ENCODE results near the gene ARHGAP33. TPM values are rescaled to one million over a fixed set of nuclear protein-coding genes. Genes with fewer than 3 reads are reported as not detected.
A peak's percentile ranks its signal among the peaks of the same experiment; 100 is the strongest.

ARHGAP33 gene
- 2.2 and 2.4 TPM in 2 replicates for total RNA-seq

- no peaks in the 10 kb centered on the region for H3K36me3 ChIP-seq (ENCODE audit: insufficient read depth, low read length)
- H3K27ac ChIP-seq (ENCODE audit: low read depth, low read length): no peak within 1 kb of the TSS
- peak; percentile 100 for DNase-seq (ENCODE audit: insufficient read length, low spot score, missing footprints)
Observed at GRCh38 chr19:35775298-35776101, at the start of gene ARHGAP33. TSS of gene ARHGAP33 (plus strand) at chr19:35775564. CDS start at chr19:35775659, 95 bp downstream.

GRCh38 chr19:35727053-35727955 is 48.1 kb upstream of the ARHGAP33 start:
- Histone ChIP-seq H3K36me3 (ENCODE audit: insufficient read depth, low read length) (peaks cover 90% of the 10 kb centered on the region), H3K27me3 (ENCODE audit: insufficient read depth, low read length) (no peaks in the 10 kb centered on the region), H3K79me2 (ENCODE audit: insufficient read depth, low read length) (peaks cover 9% of the 10 kb centered on the region), H3K4me1 (ENCODE audit: insufficient read depth, low read length) (no peaks in the 10 kb centered on the region), H3K9me3 (ENCODE audit: low read depth, low read length) (no peaks in the 10 kb centered on the region), H3K4me3 (ENCODE audit: insufficient read depth, low read length) (no peak overlapping the region), H4K20me1 (ENCODE audit: insufficient read depth, low read length) (peaks cover 3% of the 10 kb centered on the region), H2AFZ (ENCODE audit: low read length) (no peak overlapping the region), H3K4me2 (ENCODE audit: insufficient read depth, low read length) (no peak overlapping the region), H3K27ac (ENCODE audit: low read depth, low read length) (no peak overlapping the region)
- DNase-seq (ENCODE audit: insufficient read length, low spot score, missing footprints): peak; percentile 75
- TF ChIP-seq CTCF (IDR thresholded peaks at IDR 0.05; ENCODE audit: extremely low read depth, low read depth, low read length): no peak

More at GRCh38 chr19:35775298-35776101, at the start of gene ARHGAP33:
- Histone ChIP-seq H4K20me1 (ENCODE audit: insufficient read depth, low read length) (no peaks in the 10 kb centered on the region), H3K4me3 (ENCODE audit: insufficient read depth, low read length) (peak within 1 kb of the TSS; percentile 79), H2AFZ (ENCODE audit: low read length) (peak within 1 kb of the TSS; percentile 74), H3K27me3 (ENCODE audit: insufficient read depth, low read length) (no peaks in the 10 kb centered on the region), H3K9me3 (ENCODE audit: low read depth, low read length) (no peaks in the 10 kb centered on the region), H3K79me2 (ENCODE audit: insufficient read depth, low read length) (peaks cover 2% of the 10 kb centered on the region), H3K4me1 (ENCODE audit: insufficient read depth, low read length) (peaks cover 7% of the 10 kb centered on the region), H3K4me2 (ENCODE audit: insufficient read depth, low read length) (peak within 1 kb of the TSS; percentile 90)
- no peak for TF ChIP-seq CTCF (IDR thresholded peaks at IDR 0.05; ENCODE audit: extremely low read depth, low read depth, low read length)

- peak; percentile 62 for DNase-seq (ENCODE audit: insufficient read length, low spot score, missing footprints)
- Histone ChIP-seq H3K9me3 (ENCODE audit: low read depth, low read length) (no peaks in the 10 kb centered on the region), H3K27me3 (ENCODE audit: insufficient read depth, low read length) (no peaks in the 10 kb centered on the region), H3K27ac (ENCODE audit: low read depth, low read length) (no peak overlapping the region), H2AFZ (ENCODE audit: low read length) (no peak overlapping the region), H4K20me1 (ENCODE audit: insufficient read depth, low read length) (peaks cover 3% of the 10 kb centered on the region), H3K4me2 (ENCODE audit: insufficient read depth, low read length) (no peak overlapping the region), H3K36me3 (ENCODE audit: insufficient read depth, low read length) (peaks cover 82% of the 10 kb centered on the region), H3K79me2 (ENCODE audit: insufficient read depth, low read length) (peaks cover 3% of the 10 kb centered on the region), H3K4me3 (ENCODE audit: insufficient read depth, low read length) (no peak overlapping the region), H3K4me1 (ENCODE audit: insufficient read depth, low read length) (no peaks in the 10 kb centered on the region)
- TF ChIP-seq CTCF (IDR thresholded peaks at IDR 0.05; ENCODE audit: extremely low read depth, low read depth, low read length): no peak
Observed at GRCh38 chr19:35727956-35728706, 47.2 kb upstream of the ARHGAP33 start.
